Tibial artery (tissue), 4 donors: ENCODE measurements around the gene CSNK1A1.
A peak's percentile ranks its signal among the peaks of the same experiment; 100 is the strongest.
"Not testable (repeated sequence)": the region's sequence is repeated elsewhere in the genome, so short reads cannot be mapped to it uniquely, and the experiment has no call there.

Source experiments
- DNase-seq, 2 donors: peaks; one replicate each; pipeline ENCODE4 v3.0.0-alpha.2; 2019
- H3K27ac ChIP-seq, 2 donors: fragments of 200-600 bp; sonication (generic) in 1 of 2; 1 replicate in 1 of 2; 2 replicates in 1 of 2; pipeline ENCODE4 v1.5.1; 2018 to 2019; ENCODE audit warnings: mild to moderate bottlenecking in 1 of 2
- H3K27me3 ChIP-seq, 2 donors: fragments of 200-600 bp; sonication (generic) in 1 of 2; one replicate each; pipeline versions ENCODE4 v1.5.1 to v1.6.0; 2016 to 2019
- H3K36me3 ChIP-seq, 3 donors: fragments of 200-600 bp; sonication (generic) in 2 of 3; one replicate each; pipeline ENCODE4 v1.5.1; 2016 to 2019; ENCODE audit warnings: mild to moderate bottlenecking in 2 of 3
- H3K4me1 ChIP-seq, 4 donors: fragments of 200-600 bp; sonication (generic) in 2 of 4; 1 replicate in 3 of 4; 2 replicates in 1 of 4; pipeline ENCODE4 v1.5.1; 2016 to 2019
- H3K4me3 ChIP-seq, 2 donors: fragments of 200-600 bp; sonication (generic) in 1 of 2; 1 replicate in 1 of 2; 2 replicates in 1 of 2; pipeline ENCODE4 v1.5.1; 2018 to 2019; ENCODE audit warnings: mild to moderate bottlenecking in 2 of 2
- H3K9me3 ChIP-seq, 3 donors: fragments of 200-600 bp; sonication (generic) in 1 of 3; one replicate each; pipeline ENCODE4 v1.5.1; 2016 to 2019
- intact Hi-C: fragments of 100-400 bp; cut with DNase I; formaldehyde crosslinking; loops from one replicate; pipeline ENCODE4 v1.15.0; 2023; ENCODE audit warnings: low total_unique reads
- TF ChIP-seq, protein P1 (sequence below), 2 experiments: fragments of 200-600 bp in 1 of 2; fragments of 450-650 bp in 1 of 2; IDR thresholded peaks; one replicate each; pipeline ENCODE4 v1.5.1; 2017 to 2019; ENCODE audit warnings: antibody characterized with exemption in 2 of 2, mild to moderate bottlenecking in 1 of 2, moderate library complexity in 1 of 2

The CSNK1A1 gene

GRCh38 chr5:149572170-149572569, 20.9 kb upstream of the CSNK1A1 start:
- Histone ChIP-seq H3K27me3 (no peaks in the 10 kb centered on the region), H3K9me3 (no peaks in the 10 kb centered on the region), H3K36me3 (no peaks in the 10 kb centered on the region), H3K4me1 (no peaks in the 10 kb centered on the region), H3K27ac (no peak overlapping the region), H3K4me3 (no peak overlapping the region)
- DNase-seq, result no peak
- TF ChIP-seq, protein P1, sequence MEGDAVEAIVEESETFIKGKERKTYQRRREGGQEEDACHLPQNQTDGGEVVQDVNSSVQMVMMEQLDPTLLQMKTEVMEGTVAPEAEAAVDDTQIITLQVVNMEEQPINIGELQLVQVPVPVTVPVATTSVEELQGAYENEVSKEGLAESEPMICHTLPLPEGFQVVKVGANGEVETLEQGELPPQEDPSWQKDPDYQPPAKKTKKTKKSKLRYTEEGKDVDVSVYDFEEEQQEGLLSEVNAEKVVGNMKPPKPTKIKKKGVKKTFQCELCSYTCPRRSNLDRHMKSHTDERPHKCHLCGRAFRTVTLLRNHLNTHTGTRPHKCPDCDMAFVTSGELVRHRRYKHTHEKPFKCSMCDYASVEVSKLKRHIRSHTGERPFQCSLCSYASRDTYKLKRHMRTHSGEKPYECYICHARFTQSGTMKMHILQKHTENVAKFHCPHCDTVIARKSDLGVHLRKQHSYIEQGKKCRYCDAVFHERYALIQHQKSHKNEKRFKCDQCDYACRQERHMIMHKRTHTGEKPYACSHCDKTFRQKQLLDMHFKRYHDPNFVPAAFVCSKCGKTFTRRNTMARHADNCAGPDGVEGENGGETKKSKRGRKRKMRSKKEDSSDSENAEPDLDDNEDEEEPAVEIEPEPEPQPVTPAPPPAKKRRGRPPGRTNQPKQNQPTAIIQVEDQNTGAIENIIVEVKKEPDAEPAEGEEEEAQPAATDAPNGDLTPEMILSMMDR (IDR thresholded peaks at IDR 0.05), result no peak
- intact Hi-C loops, result no loop called here

DNA sequence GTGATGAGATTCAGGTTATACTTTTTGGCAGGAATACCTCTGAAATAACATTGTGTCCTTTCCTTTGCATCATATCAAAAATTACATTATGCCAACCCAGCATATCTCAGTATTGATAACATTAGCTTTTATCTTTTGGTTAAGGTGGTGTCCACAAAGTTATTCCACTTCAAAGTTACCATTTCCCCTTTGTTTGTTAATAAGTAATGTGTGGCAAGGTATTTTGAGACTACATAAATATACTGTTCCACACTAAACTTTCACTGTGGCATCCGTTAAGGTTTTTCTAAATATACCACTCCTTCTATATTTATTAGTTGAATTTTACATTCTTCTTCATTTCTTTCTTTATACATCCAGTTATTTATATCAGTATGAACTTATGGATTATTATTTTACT, 16.0 kb upstream of the CSNK1A1 start:
- Histone ChIP-seq H3K27ac (no peak overlapping the region), H3K36me3 (no peaks in the 10 kb centered on the region), H3K4me3 (no peak overlapping the region), H3K4me1 (peaks cover 0 to 23% (median 15%) of the 10 kb centered on the region in 4 donors), H3K27me3 (no peaks in the 10 kb centered on the region), H3K9me3 (no peaks in the 10 kb centered on the region)
- intact Hi-C loops, result no loop called here
- TF ChIP-seq, protein P1 (IDR thresholded peaks at IDR 0.05), result no peak
- DNase-seq, result no peak

DNA sequence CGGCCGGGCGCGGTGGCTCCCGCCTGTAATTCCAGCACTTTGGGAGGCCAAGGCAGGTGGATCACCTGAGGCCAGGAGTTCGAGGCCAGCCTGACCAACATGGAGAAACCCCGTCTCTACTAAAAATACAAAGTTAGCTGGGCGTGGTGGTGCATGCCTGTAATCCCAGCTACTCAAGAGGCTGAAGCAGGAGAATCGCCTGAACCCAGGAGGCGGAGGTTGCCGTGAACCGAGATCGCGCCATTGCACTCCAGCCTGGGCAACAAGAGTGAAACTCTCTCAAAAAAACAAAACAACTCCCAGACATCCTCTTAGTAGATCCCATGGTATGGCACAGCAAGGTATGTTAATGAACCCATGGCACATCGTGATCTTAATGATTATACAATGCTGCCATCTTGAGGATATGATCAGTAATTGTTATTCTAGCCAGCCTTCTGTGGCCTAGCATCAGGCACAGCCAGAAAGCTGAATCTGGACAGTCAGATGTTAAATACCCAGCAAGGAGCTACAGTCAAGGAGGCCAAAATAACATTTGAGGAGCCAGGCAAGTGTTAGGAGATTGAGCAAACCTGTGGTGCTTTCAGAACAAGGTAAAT, 13.4 kb upstream of the CSNK1A1 start:
- not testable (repeated sequence) for H3K27ac ChIP-seq, H3K4me3 ChIP-seq, H3K36me3 ChIP-seq, H3K27me3 ChIP-seq, H3K9me3 ChIP-seq, DNase-seq
- H3K4me1 ChIP-seq, result peaks cover 0 to 36% (median 28%) of the 10 kb centered on the region in 4 donors
- TF ChIP-seq, protein P1 (IDR thresholded peaks at IDR 0.05), result peak; percentile 57 to 85
- intact Hi-C loops, result loop anchor here (5.0 kb wide), 3 partner anchors 122 to 247 kb away; no protein-coding TSS in a partner anchor

DNA sequence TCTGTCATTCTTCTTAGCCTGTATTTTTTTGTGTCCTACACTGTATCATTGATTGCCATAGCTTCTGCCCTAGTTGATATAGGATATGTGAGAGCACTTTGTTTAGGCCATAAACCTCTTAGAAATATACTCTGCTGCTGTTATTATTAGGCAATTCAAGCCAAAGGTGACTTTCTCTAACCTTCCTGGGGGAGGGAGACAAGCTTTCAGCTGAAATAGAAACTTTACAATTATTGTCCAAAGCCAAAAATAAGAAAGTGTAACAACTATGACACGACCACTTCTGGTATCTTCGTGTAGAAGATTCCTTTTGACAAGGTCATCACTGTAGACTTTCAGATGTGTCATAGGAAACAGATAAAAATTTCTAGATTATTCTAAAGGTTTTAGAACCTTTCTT, 12.2 kb upstream of the CSNK1A1 start:
- TF ChIP-seq, protein P1 (IDR thresholded peaks at IDR 0.05), result no peak
- H3K27ac ChIP-seq, result peak overlapping the region; percentile 47 to 59

DNA sequence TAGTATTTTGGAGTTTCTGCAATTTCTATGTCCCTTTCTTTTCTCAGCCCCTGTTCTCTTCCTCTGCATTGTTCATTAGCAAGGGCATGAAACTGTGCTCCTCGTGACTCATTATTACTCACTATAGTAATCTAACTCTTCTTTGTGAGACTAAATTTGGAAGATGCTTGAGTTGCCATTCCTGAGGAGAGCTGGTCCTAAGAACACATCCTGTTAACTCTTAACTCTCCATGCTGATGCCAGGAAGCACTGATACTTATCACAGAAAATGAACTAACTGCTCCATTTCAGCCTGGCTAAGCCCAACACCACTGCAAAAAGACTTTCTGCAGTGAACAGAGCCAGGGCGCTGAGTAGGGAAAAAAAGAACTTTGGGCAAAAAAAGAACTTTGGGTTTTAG, 10.6 kb upstream of the CSNK1A1 start:
- TF ChIP-seq, protein P1 (IDR thresholded peaks at IDR 0.05), result no peak
- Histone ChIP-seq H3K4me1 (peaks cover 0 to 36% (median 28%) of the 10 kb centered on the region in 4 donors), H3K4me3 (no peak overlapping the region), H3K36me3 (no peaks in the 10 kb centered on the region), H3K9me3 (no peaks in the 10 kb centered on the region), H3K27ac (peak overlapping the region; percentile 47 to 59), H3K27me3 (no peaks in the 10 kb centered on the region)
- intact Hi-C loops, result loop anchor here (5.0 kb wide), 3 partner anchors 120 to 245 kb away; no protein-coding TSS in a partner anchor
- DNase-seq, result no peak

More for the DNA sequence above, 12.2 kb upstream of the CSNK1A1 start:
- H3K4me3 ChIP-seq, result no peak overlapping the region
- no peaks in the 10 kb centered on the region for H3K27me3 ChIP-seq
- H3K9me3 ChIP-seq, result no peaks in the 10 kb centered on the region
- peaks cover 0 to 36% (median 28%) of the 10 kb centered on the region in 4 donors for H3K4me1 ChIP-seq
- intact Hi-C loops, result loop anchor here (5.0 kb wide), 3 partner anchors 121 to 246 kb away; no protein-coding TSS in a partner anchor
- no peaks in the 10 kb centered on the region for H3K36me3 ChIP-seq
- DNase-seq, result no peak
